HG02763 (cell line): ENCODE data around the gene MAP2K4.
"Not testable (repeated sequence)": the region's sequence is repeated elsewhere in the genome, so short reads cannot be mapped to it uniquely, and the experiment has no call there.

Experiments used
- ATAC-seq: cut with Tn5 transposase; IDR thresholded peaks from one replicate; pipeline ENCODE4 v1.9.1; 2021; ENCODE audit warnings: mild to moderate bottlenecking, moderate library complexity; ENCODE audit not compliant: unreplicated experiment

Gene MAP2K4

DNA sequence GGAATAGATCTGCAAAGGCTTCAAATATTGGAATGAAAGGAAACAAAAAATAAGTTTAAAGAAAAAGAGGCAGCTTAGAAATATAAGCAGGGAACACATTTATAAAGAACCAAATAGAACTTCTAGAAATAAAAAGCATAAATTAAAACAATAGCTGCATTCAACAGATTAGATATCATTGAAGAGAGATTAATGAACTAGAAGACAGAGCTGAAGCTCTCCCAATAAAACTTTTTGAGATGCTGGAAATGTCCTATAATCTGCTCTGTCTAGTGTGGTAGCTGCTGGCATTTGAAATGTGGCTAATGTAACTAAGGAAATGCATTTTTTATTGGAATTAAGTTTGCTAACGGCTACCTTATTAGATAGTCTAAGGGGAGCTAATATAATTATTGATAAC lies 115.6 kb downstream of the MAP2K4 start:
- ATAC-seq = no peak

- ATAC-seq = no peak
These were observed 116.0 kb downstream of the MAP2K4 start for GRCh38 chr17:12136646-12137045.

DNA sequence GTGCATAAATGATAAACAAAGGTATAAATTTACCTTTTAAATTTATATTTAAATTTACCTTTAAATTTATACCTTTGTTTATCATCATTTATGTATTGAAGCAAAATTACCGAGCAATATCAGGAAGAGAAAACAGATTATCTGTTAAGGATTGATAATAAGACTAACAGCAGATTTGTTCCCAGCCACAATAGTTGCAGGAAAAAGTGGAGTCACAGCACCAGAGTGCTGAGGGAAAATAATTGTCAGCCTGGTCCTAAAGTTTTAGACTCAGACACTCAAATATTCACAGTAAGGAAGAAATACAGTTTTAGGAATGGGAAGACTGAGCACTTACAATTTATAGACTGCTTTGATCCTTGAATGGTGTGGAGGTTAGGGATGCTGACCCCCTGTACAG lies 117.2 kb downstream of the MAP2K4 start:
- no peak for ATAC-seq

- ATAC-seq = no peak
These were observed 120.0 kb downstream of the MAP2K4 start for GRCh38 chr17:12140685-12141084.

DNA sequence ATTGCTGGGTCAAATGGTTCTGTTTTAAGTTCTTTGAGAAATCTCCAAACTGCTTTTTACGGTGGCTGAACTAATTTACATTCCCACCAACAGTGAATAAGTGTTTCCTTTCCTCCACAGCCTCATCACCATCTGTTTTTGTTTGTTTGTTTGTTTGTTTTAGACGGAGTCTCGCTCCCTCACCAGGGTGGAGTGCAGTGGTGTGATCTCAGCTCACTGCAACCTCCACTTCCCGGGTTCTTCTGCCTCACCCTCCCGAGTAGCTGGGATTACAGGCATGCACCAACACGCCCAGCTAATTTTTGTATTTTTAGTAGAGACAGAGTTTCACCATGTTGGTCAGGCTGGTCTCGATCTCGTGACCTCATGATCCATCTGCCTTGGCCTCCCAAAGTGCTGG lies 141.5 kb downstream of the MAP2K4 start:
- not testable (repeated sequence) for ATAC-seq

DNA sequence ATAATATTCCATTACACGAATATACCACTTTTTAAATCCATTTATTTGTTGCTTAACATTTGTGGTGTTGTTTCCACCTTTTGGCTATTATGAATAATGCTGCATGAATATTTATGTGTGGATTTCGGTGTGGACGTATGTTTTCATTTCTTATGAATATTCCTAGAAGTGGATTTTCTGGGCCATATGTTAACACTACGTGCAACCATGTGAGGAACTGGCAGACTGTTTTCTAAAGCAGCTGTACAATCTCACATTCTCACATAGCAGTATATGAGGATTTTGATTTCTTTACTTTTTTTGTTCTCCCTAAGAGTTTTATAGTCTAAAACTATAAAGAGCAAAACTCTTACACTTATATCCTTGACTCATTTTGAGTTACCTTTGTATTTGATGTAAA lies 143.4 kb downstream of the MAP2K4 start:
- no peak for ATAC-seq

GRCh38 chr17:12178644-12179330 lies 158.1 kb downstream of the MAP2K4 start:
- ATAC-seq = no peak

DNA sequence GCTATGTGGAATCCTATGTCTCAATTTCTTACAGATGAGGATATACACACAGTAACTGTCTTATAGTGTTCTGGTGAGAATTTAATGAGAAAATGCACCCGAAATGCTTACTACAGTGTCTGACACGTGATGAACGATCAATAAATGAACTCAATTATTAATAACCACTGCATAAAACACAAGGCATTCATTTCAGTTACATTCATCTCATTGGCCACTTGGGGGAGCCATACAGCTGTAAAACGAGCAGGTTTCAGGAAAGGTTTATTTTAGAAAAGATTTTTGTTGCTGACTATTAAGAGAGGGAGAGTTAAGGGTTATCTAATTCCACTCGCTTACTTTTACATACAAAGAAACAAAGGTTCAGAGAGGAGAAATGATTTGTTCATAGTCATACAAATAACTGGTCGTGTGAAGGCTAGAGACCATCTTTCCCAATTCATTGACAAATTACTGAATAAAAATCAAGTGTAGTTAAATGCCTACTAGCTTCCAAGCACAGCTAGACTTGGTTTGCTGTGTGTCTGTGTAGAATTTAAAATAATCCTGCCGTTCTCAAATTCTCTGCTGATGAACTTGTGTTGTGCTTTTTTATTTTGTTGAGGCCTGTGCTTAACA lies 160.1 kb downstream of the MAP2K4 start:
- ATAC-seq = no peak

DNA sequence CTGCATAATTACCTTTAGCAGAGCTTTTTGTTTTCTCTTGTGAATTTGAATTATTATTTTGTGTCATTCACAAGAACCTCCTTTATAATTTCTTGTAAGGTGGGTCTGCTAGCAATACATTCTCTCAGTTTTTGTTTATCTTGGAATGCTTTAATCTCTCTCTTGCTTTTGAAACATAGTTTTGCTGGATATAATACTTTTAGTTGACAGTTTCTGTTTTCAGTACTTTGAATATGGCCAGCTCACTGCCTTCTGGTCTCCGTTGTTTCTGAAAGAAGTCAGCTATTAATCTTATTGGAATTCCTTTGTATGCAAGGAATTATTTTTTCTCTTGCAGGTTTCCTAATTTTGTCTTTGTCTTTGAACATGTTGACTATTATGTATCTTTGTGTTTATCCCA lies 167.0 kb downstream of the MAP2K4 start:
- no peak for ATAC-seq

DNA sequence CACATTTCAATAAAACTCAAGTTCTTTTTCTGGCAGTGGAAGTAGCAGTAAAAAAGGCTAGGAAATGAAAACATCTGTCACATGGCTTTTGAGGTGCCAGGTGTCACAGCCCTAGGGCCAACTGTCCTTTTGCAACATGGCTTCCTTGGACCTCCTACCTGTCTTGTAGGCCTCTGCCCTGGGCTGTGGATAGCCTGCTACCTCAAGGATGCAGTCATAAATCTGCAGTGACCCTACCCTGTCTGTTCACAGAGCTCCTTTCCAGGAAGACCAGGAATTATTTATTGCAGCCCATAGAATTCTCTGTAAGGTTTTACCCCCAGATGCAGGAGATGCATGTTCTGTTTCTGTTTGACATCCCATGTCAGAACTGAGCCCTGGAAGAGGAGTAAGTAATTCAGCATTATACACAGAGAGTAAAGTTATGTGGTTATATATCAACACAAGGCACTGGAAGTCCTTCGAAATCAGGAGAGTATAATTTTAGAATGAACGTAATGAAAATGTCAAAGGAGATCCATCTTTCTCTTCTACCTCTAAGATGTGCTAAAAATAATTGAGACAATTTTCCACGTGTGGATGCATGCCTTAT lies 172.6 kb downstream of the MAP2K4 start:
- ATAC-seq = no peak
